Uterus (tissue), 4 donors: ENCODE results near the gene NACC1. TPM values are rescaled to one million over a fixed set of nuclear protein-coding genes. Genes with fewer than 3 reads are reported as not detected.
"Not testable (repeated sequence)": the region's sequence is repeated elsewhere in the genome, so short reads cannot be mapped to it uniquely, and the experiment has no call there.

Experiments used
- DNase-seq, 2 donors: peaks; one replicate each; pipeline ENCODE4 v3.0.0-alpha.2; 2019 to 2020
- H3K27ac ChIP-seq, 2 donors: fragments of 200-600 bp; sonication (generic); 1 replicate in 1 of 2; 2 replicates in 1 of 2; pipeline ENCODE4 v1.5.1; 2016 to 2018
- H3K27me3 ChIP-seq, 2 donors: fragments of 200-600 bp; sonication (generic); one replicate each; pipeline ENCODE4 v1.5.1; 2018 to 2019; ENCODE audit warnings: control low read depth in 1 of 2
- H3K36me3 ChIP-seq, 2 donors: fragments of 200-600 bp; sonication (generic); one replicate each; pipeline ENCODE4 v1.5.1; 2019; ENCODE audit warnings: control low read depth in 1 of 2
- H3K4me1 ChIP-seq, 2 donors: fragments of 200-600 bp; sonication (generic); one replicate each; pipeline ENCODE4 v1.5.1; 2018 to 2019; ENCODE audit warnings: control low read depth in 1 of 2
- H3K4me3 ChIP-seq, 2 donors: fragments of 200-600 bp; sonication (generic); 1 replicate in 1 of 2; 2 replicates in 1 of 2; pipeline ENCODE4 v1.5.1; 2018 to 2019; ENCODE audit warnings: mild to moderate bottlenecking in 1 of 2
- H3K9me3 ChIP-seq, 2 donors: fragments of 200-600 bp; sonication (generic); one replicate each; pipeline ENCODE4 v1.5.1; 2019; ENCODE audit warnings: control low read depth in 1 of 2
- CTCF ChIP-seq, 4 experiments: fragments of 200-600 bp in 2 of 4; fragments of 450-650 bp in 2 of 4; sonication (generic) in 2 of 4; IDR thresholded peaks; one replicate each; pipeline ENCODE4 v1.5.1; 2016 to 2019; ENCODE audit warnings: antibody characterized with exemption in 4 of 4, mild to moderate bottlenecking in 2 of 4, moderate library complexity in 1 of 4
- POLR2A ChIP-seq, 2 donors: fragments of 450-650 bp; IDR thresholded peaks; one replicate each; pipeline ENCODE4 v1.6.1; 2016; ENCODE audit warnings: antibody characterized with exemption in 2 of 2, mild to moderate bottlenecking in 1 of 2, moderate library complexity in 1 of 2
- intact Hi-C: fragments of 100-400 bp; cut with DNase I; formaldehyde crosslinking; loops from one replicate; pipeline ENCODE4 v1.15.1; 2023; ENCODE audit warnings: low total_unique reads
- total RNA-seq, 4 donors: library from RNA; depleted of rRNA in 3 of 4; stranded (reverse); fragments of >200 nt in 3 of 4; gene quantifications; one replicate each; pipeline versions ENCODE4 v1.1.0 to v1.2.4, GENCODE V29; 2014 to 2023
- donor health status: DM: yes; HTN: yes; CAD: no.

Gene NACC1
- total RNA-seq, 4 donors from 2014 or later, result 13.4 to 28.1 (median 15.8) TPM

DNA sequence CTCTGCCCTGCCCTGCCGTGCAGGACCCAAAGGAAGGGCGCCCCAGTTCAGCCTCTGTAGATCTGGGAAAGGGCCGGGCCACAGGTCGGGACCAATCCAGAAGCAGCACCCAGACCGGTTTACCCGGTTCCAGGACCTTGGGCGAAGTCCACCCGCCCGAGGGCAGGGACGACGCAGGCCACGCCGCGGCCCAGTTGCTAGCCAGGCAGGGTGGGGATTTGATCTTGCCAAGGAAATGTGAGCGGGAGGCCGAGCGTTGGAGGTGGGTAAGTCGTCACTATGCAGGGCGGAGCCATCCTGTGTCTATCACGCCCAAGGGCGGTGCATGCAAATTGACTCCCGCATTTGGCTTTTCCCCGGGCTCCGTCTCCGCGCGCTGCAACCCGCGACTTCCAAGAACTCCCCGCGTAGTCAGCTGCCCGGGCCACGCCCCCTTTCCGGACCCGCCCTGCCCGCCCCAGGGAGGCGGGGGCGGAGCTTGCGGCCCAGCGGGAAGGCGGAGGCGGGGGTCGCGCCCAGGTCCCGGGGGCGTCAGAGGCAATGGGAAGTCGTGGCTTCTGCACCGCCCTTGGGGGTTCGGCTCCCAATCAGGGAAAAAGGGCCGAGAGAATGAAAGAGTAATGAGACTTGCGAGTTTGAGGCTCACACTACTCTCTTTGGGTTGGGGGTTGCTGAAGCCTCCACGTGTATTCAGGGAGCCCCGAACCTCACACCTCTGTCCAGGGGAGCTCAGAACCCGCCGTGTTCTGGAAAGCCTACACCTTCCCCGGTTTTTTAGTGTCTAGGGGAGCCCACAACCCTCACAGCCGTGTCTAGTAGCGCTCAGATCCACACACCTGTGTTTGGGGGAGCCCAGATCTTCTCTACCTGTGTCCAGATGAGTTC is 44.9 kb downstream of the NACC1 start:
- DNase-seq, result peak; percentile 97 to 98
- H3K4me3 ChIP-seq, result peak overlapping the region; percentile 34 to 36
- peaks cover 5 to 16% of the 10 kb centered on the region in 2 donors for H3K4me1 ChIP-seq
- H3K36me3 ChIP-seq, result no peaks in the 10 kb centered on the region
- H3K27ac ChIP-seq, result peak overlapping the region; percentile 95 to 96
- H3K9me3 ChIP-seq, result no peaks in the 10 kb centered on the region
- TF ChIP-seq POLR2A (IDR thresholded peaks at IDR 0.05), result peak; percentile 52 to 71
- no peak for TF ChIP-seq CTCF (IDR thresholded peaks at IDR 0.05)
- H3K27me3 ChIP-seq, result no peaks in the 10 kb centered on the region
- intact Hi-C loops, result no loop called here

DNA sequence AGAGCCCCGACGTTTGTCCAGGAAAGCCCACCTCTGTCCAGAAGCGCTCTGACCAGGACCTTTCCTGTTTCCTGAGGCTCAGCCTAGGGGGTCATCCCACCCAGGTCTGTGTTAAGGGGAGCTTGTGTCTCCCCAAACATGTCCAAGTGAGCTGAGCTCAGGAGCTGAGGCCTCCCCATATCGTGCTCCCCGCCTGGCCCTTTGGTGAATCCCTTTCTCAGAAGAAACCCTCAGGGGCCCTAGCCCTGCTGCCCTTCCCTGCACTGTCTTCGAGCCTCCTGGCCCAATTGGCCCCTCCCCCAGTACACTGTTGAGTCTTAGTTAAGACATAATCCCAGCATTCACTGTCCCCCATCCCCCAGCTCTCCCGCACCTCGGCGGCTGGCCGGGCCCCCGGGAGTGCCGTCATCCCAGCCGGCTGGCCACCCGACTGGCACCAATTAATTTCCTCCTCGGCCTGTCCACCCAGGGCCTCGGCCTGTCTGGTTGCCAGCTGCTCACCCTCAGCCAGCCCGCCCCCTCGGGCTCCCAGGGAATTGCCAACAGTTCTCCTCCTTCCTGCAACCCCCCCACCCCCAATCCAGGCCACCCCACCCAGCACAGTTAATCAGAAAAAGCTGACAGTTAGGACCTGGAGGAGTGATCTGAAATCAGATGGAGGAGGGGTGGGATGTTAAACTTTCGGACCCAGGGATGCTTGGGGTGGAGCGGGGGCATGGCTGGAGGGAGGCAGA is 45.7 kb downstream of the NACC1 start:
- Histone ChIP-seq H3K27ac (peak overlapping the region; percentile 95 to 96), H3K4me3 (peak overlapping the region; percentile 34 to 36), H3K4me1 (peaks cover 5 to 16% of the 10 kb centered on the region in 2 donors), H3K36me3 (no peaks in the 10 kb centered on the region), H3K9me3 (no peaks in the 10 kb centered on the region), H3K27me3 (no peaks in the 10 kb centered on the region)
- intact Hi-C loops, result no loop called here
- TF ChIP-seq POLR2A (IDR thresholded peaks at IDR 0.05) (peak in 1 of 2 donors; percentile 59), CTCF (IDR thresholded peaks at IDR 0.05) (no peak)
- peak; percentile 88 for DNase-seq

DNA sequence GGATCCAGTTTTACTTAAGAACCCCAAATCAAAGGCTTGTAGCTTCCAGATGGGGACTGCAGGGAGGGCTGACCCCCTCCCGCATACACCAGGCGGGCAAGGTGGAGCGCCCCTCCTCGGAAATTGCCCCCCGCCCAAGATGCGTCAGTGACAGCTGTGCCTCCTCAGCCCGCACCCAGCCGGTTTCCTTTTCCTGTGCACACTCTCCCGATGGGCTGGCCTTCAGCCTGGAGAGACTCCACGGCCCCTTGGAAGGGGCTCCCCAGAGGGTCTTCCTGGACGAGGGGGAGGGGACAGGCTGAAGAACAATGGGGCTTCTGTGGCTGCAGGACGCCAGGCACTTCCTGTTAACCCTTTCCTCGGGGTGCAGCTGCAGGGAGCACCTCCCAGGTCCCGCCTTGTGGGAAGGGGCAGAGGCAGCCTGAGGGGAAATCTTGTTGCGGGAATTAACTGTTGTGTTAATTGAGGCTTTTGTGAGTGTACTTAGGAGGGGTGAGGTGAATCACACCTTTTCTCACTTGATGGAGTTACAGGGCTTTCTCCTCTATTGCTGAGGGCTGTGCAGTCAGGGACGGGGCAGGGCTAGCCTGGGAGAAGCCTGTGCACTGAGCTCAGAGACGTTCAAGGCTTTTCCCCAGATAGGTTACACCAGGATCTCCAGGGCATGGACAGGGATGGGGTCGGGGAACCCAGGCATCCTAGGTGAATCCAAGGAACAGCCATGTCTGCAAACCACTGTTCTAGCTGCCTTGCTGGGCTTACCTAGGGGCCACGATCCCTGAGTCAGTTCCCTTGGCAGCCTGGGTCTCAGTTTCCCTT is 46.5 kb downstream of the NACC1 start:
- Histone ChIP-seq H3K36me3 (no peaks in the 10 kb centered on the region), H3K9me3 (no peaks in the 10 kb centered on the region), H3K27me3 (no peaks in the 10 kb centered on the region), H3K27ac (peak overlapping the region; percentile 95 to 96), H3K4me1 (peaks cover 5 to 16% of the 10 kb centered on the region in 2 donors), H3K4me3 (peak overlapping the region; percentile 14 to 24)
- peak; percentile 64 to 65 for DNase-seq
- TF ChIP-seq CTCF (IDR thresholded peaks at IDR 0.05), result no peak
- TF ChIP-seq POLR2A (IDR thresholded peaks at IDR 0.05), result no peak
- intact Hi-C loops, result no loop called here

GRCh38 chr19:13165162-13165997 is 47.3 kb downstream of the NACC1 start:
- intact Hi-C loops, result no loop called here
- H3K4me3 ChIP-seq, result no peak overlapping the region
- no peak for DNase-seq
- no peaks in the 10 kb centered on the region for H3K27me3 ChIP-seq
- TF ChIP-seq CTCF (IDR thresholded peaks at IDR 0.05) (no peak), POLR2A (IDR thresholded peaks at IDR 0.05) (no peak)
- H3K9me3 ChIP-seq, result no peaks in the 10 kb centered on the region
- peaks cover 5 to 16% of the 10 kb centered on the region in 2 donors for H3K4me1 ChIP-seq
- peak overlapping the region; percentile 95 to 96 for H3K27ac ChIP-seq
- no peaks in the 10 kb centered on the region for H3K36me3 ChIP-seq

DNA sequence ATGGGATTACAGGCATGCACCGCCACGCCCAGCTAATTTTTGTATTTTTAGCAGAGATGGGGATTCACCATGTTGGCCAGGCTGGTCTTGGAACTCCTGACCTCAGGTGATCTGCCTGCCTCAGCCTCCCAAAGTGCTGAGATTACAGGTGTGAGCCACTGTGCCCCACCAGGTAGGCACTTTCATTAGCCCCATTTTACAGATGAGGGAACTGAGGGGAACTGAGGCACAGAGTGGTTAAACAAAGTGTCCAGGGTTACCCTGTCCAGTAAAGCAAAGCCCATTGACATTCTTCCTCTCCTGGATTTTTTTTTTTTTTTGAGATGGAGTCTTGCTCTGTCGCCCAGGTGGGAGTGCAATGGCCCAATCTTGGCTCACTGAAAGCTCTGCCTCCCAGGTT is 48.1 kb downstream of the NACC1 start:
- Histone ChIP-seq H3K4me1 (peaks cover 5 to 16% of the 10 kb centered on the region in 2 donors), H3K27ac (peak overlapping the region; percentile 87 to 92)
- H3K36me3 ChIP-seq, H3K4me3 ChIP-seq, intact Hi-C loops, H3K9me3 ChIP-seq, DNase-seq, H3K27me3 ChIP-seq: not testable (repeated sequence)
